Measurements from ENCODE around the gene CHRDL2.

Gene CHRDL2

GRCh38 chr11:74678591-74679512 lies 52.4 kb downstream of the CHRDL2 start:
- Histone ChIP-seq H3K4me2 (ENCODE audit: low read depth, low read length, poor library complexity, severe bottlenecking) (no peak overlapping the region), H3F3A (ENCODE audit: insufficient read depth) (no peaks in the 10 kb centered on the region), H3K79me2 (ENCODE audit: insufficient read depth, low read length) (no peaks in the 10 kb centered on the region), H3K9me3 (ENCODE audit: insufficient read depth, low read length) (no peaks in the 10 kb centered on the region), H3K27ac (ENCODE audit: low read depth, low read length) (no peak overlapping the region), H3K4me3 (ENCODE audit: insufficient read depth, low read length, poor library complexity, severe bottlenecking) (no peak overlapping the region), H4K20me1 (ENCODE audit: low read depth, low read length) (no peaks in the 10 kb centered on the region), H3K9ac (ENCODE audit: low read length) (no peak overlapping the region), H2AFZ (ENCODE audit: low read depth, low read length, severe bottlenecking) (no peak overlapping the region), H3K9me2 (replicated peaks; ENCODE audit: insufficient read depth, low read length) (no peaks in the 10 kb centered on the region), H3K27me3 (ENCODE audit: low read length) (no peaks in the 10 kb centered on the region), H3K36me3 (ENCODE audit: low read length) (no peaks in the 10 kb centered on the region)
- TF ChIP-seq EZH2phosphoT487 (conservative IDR thresholded peaks at IDR 0.05; ENCODE audit: low read length), result no peak
- TF ChIP-seq, protein P1, sequence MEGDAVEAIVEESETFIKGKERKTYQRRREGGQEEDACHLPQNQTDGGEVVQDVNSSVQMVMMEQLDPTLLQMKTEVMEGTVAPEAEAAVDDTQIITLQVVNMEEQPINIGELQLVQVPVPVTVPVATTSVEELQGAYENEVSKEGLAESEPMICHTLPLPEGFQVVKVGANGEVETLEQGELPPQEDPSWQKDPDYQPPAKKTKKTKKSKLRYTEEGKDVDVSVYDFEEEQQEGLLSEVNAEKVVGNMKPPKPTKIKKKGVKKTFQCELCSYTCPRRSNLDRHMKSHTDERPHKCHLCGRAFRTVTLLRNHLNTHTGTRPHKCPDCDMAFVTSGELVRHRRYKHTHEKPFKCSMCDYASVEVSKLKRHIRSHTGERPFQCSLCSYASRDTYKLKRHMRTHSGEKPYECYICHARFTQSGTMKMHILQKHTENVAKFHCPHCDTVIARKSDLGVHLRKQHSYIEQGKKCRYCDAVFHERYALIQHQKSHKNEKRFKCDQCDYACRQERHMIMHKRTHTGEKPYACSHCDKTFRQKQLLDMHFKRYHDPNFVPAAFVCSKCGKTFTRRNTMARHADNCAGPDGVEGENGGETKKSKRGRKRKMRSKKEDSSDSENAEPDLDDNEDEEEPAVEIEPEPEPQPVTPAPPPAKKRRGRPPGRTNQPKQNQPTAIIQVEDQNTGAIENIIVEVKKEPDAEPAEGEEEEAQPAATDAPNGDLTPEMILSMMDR (IDR thresholded peaks at IDR 0.05; ENCODE audit: insufficient read depth, low read length, poor library complexity, severe bottlenecking), result no peak

DNA sequence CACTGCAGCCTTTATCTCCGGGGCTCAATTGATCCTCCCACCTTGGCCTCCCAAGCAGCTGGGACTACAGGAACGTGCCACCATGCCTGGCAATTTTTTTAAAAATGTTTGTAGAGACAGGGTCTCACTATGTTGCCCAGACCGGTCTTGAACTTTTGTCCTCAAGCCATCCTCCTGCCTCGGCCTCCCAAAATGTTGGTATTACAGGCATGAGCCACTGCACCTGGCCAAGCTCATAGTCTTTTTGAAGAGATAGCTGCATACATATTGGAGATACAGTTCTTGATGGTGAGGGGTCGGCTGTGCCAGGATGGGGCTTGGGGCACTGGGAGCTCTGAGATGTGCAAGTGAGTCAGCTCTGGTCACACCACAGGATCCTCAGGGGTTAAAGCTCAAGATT lies 53.2 kb downstream of the CHRDL2 start:
- Histone ChIP-seq H3F3A (ENCODE audit: insufficient read depth) (no peaks in the 10 kb centered on the region), H3K9ac (ENCODE audit: low read length) (no peak overlapping the region), H3K27ac (ENCODE audit: low read depth, low read length) (no peak overlapping the region), H3K27me3 (ENCODE audit: low read length) (no peaks in the 10 kb centered on the region), H4K20me1 (ENCODE audit: low read depth, low read length) (no peaks in the 10 kb centered on the region), H2AFZ (ENCODE audit: low read depth, low read length, severe bottlenecking) (no peak overlapping the region), H3K9me3 (ENCODE audit: insufficient read depth, low read length) (no peaks in the 10 kb centered on the region), H3K4me3 (ENCODE audit: insufficient read depth, low read length, poor library complexity, severe bottlenecking) (no peak overlapping the region), H3K9me2 (replicated peaks; ENCODE audit: insufficient read depth, low read length) (no peaks in the 10 kb centered on the region), H3K36me3 (ENCODE audit: low read length) (no peaks in the 10 kb centered on the region), H3K79me2 (ENCODE audit: insufficient read depth, low read length) (no peaks in the 10 kb centered on the region), H3K4me2 (ENCODE audit: low read depth, low read length, poor library complexity, severe bottlenecking) (no peak overlapping the region)
- no peak for TF ChIP-seq EZH2phosphoT487 (conservative IDR thresholded peaks at IDR 0.05; ENCODE audit: low read length)
- TF ChIP-seq, protein P1 (IDR thresholded peaks at IDR 0.05; ENCODE audit: insufficient read depth, low read length, poor library complexity, severe bottlenecking), result no peak

- H3K36me3 ChIP-seq (ENCODE audit: low read length), result no peaks in the 10 kb centered on the region
- H3K27me3 ChIP-seq (ENCODE audit: low read length), result no peaks in the 10 kb centered on the region
- H3K4me3 ChIP-seq (ENCODE audit: insufficient read depth, low read length, poor library complexity, severe bottlenecking), result no peak overlapping the region
- no peak overlapping the region for H3K27ac ChIP-seq (ENCODE audit: low read depth, low read length)
- TF ChIP-seq, protein P1 (IDR thresholded peaks at IDR 0.05; ENCODE audit: insufficient read depth, low read length, poor library complexity, severe bottlenecking), result no peak
- TF ChIP-seq EZH2phosphoT487 (conservative IDR thresholded peaks at IDR 0.05; ENCODE audit: low read length), result no peak
- H3K9me2 ChIP-seq (replicated peaks; ENCODE audit: insufficient read depth, low read length), result no peaks in the 10 kb centered on the region
- no peaks in the 10 kb centered on the region for H3F3A ChIP-seq (ENCODE audit: insufficient read depth)
- H3K9ac ChIP-seq (ENCODE audit: low read length), result no peak overlapping the region
- no peaks in the 10 kb centered on the region for H3K79me2 ChIP-seq (ENCODE audit: insufficient read depth, low read length)
- H2AFZ ChIP-seq (ENCODE audit: low read depth, low read length, severe bottlenecking), result no peak overlapping the region
- H3K4me2 ChIP-seq (ENCODE audit: low read depth, low read length, poor library complexity, severe bottlenecking), result no peak overlapping the region
- H3K9me3 ChIP-seq (ENCODE audit: insufficient read depth, low read length), result no peaks in the 10 kb centered on the region
- H4K20me1 ChIP-seq (ENCODE audit: low read depth, low read length), result no peaks in the 10 kb centered on the region
These were observed 54.1 kb downstream of the CHRDL2 start for GRCh38 chr11:74677131-74677530.

All from SU-DHL-6 (cell line).